ENCODE data around the gene ARAP3.

The ARAP3 gene

DNA sequence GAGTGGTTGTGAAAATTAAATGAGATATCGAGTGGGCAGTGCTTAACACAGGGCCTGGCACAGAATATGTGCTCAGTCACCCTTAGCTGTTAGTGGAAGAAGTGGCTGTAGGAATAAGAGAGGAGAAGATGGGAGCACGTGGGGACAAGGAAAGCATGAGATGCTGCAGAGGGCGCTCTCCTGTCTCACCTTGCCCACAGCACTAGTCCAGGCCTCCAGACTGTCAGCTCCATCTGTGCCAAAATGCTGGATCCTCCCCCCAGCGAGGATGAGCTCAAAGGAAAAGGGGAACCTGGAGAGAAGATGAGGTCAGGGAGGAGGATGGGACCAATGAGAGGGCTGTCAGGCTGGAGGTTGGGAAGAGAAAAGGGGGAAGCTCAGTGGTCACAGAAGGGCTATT, 12.5 kb downstream of the ARAP3 start:
- no peak for DNase-seq

DNA sequence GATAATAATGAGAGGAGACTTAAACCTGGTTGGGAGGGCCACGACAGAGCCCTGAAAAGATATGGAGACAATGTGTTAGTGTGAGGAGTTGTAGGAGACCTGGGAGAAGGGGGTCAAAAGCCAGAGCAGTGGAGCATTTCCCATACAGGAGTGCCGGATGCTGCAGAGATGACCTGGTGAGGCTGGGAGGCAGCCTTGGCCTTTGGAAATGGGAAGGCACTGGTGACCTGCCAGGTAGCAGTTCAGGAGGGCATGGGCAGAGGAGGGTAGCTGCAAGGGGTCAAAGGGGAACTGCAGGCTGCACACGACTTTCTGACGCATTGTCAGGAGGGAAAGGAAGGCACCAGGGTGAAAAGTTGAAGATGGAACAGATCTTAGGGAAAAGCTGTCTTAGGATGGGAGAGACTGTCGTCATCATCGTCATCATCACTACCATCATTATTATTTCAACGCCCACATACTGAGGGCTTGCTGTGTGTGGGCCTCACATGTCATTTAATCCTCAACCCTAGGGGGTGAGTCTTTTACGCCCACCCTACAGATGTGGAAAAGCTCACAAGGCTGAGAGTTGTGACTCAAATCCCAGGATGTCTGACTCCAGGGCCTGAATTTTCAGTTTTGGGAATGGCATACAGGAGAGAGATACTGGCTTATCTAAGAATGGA, 13.3 kb downstream of the ARAP3 start:
- DNase-seq = no peak

DNA sequence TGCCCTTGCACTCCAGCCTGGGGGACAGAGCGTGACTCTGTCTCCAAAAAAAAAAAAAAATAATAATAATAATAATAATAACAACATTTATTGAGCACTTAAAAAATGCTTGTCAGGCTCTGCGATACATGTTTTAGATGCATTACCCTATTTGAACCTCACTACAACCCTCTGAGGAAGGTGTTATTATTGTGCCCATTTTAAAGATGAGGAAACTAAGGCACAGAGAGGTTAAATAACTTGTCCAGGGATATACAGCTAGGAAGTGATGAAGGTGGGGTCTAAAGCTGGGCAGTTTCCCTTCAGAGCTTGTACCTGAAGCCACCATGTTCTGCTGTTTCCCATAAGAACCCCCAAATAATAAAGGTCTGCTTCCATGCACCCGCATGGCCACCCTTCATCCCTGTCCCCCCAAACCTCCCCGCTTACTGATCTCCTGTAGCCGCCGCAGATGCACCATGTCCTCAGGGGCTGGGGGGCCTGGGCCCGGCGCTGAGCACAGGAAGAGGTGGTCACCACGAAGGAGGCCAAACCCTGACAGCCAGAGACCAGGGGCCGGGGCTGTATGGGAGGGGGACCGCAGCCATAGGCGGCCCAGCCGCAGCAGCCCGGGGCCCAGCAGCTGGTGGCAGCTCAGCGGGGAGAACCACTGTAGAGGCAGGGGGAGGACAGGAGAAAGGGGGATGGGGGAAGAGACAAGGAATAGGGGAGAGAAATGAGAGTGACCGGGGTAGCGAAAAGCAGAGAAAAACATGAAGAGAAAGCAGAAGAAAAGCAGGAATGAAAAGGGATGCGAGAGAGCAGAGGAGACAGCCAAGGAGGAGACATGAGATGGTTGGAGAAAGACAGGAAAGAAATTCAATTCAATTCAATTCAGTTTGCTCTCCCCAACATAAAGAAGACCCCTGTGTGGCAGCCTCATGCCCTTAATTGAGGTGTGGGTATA, 15.8 kb downstream of the ARAP3 start:
- DNase-seq = no peak

DNA sequence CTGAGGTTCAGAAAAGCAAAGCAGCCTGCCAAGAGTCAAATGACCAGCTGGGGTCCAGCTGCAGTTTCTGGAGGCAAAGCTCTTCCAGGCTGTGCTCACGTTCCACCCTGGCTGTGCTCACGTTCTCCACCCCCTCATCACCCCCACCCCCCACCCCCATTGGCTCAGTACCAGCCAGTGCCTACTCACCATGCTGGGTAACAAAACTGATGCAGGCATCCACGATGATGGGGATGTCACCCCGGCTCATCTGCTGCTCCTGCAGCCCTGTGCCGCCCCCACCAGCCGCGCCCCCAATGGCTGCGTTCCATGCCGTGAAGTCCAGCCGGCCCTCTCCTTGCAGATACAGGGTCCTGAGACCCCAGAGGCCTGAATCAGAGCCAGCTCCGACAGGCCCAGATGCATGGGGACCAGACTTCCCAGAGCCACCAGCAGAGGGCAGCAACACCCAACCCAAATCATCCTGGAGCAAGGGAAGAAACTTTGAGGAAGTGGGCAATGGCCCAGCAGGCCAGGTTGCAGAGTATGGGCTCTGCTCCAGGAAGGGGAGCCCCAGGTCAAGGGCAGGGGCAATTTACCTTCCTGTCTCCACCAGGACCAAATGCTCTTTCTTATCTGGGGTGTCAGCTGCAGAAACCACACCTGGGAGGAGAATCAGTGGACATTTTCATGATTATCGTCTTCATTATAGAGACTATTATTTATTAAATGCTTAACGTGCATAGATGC, 17.1 kb downstream of the ARAP3 start:
- DNase-seq = peak; percentile 77

DNA sequence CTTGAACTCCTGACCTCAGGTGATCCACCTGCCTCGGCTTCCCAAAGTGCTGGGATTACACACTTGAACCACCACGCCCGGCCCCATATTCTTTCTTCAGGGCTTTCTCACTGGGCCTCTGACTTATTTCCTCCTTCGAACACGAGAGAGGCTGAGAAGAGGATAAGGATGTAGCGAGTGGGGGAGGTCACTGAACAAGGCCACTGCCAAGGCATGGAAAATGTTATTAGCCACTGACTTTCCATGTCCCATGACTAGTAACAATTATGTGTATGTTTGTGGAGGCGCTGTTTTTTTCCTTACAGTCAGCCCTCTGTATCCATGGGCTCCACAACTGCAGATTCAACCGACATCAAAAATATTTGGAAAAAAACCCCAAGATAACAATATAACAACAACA, 18.5 kb downstream of the ARAP3 start:
- no peak for DNase-seq

DNA sequence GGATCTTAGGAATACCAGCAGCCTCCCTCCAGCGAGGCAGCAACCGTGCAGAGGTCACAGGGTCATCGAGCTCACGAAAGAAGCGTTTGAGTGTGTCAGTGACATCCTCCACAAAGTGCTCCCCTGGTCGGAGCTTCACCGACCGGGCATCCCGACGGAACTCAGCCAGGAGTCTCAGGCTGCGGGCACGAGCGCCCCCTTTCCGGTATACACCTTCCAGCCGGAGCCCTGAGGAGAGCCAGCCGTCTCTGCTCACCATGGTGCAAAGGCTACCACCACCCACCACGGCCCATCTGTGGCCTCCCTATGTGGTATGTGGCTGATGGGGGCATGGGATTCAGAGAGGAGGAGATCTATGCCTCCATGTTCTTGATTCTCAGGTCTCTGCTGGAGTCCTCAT, 20.0 kb downstream of the ARAP3 start:
- DNase-seq = no peak

DNA sequence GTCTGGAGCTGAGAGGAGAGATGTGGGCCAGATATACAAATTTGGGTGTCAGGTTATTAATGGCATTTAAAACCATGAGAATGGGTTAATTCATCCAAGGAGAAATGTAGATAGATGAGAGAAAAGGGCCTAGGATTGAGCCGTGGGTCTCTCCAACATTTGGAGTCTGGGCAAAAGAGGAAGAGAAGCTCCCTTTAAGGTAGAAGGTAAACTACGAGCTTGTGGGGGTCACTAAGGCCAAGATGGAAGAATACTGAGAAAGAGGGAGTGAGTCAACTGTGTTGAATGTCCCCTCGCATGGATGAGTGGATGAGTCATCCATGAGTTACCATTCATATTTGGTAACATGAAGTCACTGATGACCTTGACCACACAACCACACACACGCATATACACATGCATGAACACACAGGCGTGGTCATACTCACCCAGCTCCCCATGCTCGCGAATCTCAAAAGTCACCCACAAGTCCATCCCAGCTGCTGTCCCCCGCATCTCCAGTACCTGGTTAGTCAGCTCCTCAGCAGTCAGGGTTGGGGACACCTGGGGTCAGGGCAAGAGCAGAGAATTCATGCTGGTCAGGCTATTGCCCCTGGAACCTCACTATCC, 24.0 kb downstream of the ARAP3 start:
- no peak for DNase-seq

DNA sequence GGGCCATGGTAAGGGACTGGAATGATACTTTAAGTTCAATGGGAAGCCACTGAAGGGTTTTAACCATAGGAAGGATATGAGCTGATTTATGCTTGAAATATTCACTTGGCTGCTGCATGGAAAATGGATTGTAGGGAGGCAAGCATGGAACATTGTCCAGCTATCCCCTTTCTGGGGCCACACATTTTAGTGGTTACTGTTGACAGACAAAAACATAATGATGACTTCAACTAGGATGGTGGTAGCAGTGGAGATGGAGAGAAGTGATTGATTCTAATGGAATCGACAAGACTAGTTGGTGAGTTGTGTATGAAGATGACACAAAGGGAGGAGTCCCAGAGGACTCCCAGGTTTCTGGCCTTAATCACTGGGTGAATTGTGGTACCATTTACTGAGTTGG, 24.6 kb downstream of the ARAP3 start:
- no peak for DNase-seq

DNA sequence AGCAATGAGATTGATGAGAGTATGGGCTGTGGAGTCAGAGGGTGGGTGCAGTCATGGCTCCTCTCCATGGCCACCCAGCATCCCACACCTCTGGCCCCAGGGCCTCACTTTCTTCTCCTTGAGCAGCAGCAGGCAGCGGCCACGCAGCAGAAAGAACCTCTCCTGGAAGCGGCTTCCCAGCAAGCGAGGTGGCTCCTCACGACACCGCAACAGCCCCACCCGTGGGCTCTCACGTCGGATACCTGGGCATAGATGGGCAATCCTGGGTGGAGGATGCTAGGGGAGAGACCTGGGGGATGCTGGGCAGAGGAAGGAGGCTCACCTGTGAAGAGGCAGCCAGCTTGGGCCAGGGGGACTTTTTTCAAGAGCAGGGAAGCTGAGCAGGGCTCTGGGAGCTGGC, 25.6 kb downstream of the ARAP3 start:
- DNase-seq = no peak

DNA sequence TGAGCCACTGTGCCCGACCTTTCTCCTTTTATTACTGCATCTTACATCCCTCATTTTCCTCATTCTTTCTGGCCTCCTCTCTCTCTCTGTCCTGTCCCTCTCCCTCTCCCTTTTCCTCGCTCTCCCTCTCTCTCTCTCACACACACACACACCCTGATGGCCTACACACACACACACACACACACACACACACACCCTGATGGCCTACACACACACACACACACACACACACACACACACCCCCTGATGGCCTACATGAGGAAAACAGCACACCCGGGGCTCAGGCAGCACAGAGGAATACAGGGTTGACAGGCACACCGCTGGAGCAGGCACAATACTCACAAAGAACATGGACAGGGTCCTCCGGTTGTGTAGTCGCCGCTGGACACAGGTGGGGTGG, 27.0 kb downstream of the ARAP3 start:
- DNase-seq = no peak

DNA sequence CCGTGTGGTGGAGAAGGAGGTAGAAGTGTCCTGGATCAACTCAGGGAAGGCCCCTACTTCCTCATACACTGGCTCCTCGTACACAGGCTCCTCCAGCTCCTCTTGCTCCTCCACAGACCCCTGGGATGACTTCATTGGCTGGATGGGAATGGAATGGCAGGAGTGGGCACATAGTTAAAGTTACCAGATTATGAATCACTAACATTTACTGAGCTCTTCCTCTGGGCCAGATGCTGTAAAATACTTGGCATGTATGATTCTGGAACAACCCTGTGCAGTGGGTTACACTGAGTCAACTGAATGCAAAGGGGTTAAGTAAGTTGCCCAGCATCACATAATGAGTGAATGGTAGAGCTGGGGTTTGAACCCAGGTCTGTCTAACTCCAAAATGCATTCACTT, 27.7 kb downstream of the ARAP3 start:
- DNase-seq = no peak

DNA sequence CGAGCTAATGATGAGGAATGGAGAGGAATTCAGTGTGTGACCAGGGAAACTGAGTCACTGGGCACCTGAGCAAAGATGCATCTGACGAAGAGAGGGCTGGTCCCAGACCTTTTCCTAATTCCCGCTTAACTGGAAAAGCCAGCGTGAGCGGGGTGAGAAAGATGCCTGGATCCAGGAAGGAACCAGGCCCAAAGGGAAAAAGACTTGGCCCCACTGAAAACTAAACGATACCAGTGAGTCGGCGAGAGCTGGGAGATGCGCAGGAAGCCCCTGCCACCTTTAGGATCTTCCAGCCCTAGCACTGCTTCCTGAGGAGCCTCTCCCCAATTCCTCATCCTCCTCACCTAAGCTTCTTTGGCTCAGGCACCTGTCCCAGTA, 30.3 kb downstream of the ARAP3 start:
- DNase-seq = no peak

DNA sequence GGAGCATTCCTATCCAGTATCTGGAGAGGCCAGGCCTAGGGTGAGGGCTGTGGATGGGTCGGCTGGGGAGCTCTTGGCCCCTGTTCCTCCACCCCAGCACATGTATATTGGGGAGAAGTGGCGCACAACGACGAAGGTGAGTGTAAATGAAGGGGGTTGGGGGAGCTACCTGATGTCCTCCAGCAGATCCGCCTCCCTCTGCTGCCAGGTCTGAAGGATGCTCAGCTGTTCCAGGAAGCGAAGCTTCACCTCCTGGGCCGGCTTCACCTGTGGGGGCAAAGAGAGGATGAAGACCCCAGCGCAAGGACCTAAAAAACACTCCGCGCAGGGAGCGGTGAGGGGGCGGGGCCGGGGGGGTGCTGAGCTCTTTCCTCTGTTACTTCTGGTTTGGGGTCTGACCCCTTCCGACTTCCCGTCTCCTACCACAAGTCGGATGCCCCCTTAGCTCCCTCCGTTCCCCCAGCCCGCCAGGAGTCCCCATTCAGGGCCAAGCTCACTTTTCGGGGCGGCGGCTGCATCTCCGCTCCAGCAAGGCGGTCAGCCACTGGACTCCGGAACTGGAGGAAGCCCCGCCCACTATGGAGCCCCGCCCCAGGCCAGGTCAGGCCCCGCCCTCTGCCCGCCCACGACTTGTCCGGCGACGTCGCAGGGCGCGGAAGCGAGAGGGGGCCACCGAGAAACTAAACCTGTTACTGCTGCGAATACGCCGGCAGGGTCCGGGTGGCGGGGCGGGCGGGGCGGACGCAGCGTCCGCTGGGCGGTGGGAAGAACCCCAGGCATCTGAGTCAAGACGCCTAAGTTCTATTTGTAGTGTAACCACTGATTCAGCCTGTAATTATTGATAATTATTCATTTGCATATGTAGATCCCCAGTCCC, 30.9 kb downstream of the ARAP3 start, which contains the start of gene FCHSD1:
Gene FCHSD1, minus strand, starts transcription at position 568 of the 877 bp plus-strand sequence. Its CDS starts 50 bp downstream, at position 518.
- DNase-seq = peak; percentile 81

DNA sequence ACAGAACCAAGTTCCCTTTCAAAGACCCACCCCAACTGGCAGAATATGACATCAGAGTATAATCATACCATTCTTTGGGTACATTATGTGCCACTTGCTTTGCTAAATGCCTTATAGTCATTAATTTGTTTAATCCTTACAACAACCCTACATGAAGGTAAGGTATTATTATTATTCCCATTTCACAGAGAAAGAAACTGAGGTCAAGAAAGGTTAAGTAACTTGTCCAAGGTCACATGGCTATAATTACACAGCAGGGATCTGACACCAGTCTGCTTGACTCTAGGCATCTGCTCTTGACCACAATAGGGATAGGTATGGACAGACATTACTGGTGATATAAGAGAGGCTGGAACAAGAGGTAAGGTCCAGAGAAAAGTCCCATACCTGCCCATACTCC, 32.1 kb downstream of the ARAP3 start:
- no peak for DNase-seq

DNA sequence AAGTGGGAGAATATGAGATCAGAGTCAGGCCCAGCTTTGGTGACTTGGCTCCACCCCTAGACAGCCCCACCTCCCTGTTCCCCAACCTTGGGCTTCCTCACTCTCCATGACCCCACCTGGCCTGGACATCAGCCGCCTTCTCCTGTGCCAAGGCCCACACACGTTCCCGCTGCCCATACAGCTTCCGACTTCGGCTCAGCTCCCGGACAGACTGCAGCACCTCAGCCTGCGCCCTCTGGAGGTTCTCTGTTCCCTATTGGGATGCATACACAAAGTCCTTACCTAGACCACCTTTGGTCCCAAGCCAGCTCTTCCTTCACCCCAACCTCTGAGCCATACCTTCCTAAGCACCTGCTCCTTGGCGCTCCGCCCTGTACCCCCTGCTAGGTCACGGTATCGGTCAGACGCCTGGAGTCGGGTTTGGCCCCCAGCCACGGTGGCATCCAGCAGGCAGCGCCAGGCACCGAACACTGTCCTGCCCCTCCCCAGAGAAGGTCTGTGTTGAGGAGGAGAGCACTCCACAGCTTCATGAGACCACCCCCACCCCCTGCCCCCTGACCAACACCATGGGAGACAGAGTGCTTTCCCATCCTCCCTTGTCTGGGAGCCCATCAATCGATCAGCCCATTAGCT, 32.9 kb downstream of the ARAP3 start:
- DNase-seq = no peak

DNA sequence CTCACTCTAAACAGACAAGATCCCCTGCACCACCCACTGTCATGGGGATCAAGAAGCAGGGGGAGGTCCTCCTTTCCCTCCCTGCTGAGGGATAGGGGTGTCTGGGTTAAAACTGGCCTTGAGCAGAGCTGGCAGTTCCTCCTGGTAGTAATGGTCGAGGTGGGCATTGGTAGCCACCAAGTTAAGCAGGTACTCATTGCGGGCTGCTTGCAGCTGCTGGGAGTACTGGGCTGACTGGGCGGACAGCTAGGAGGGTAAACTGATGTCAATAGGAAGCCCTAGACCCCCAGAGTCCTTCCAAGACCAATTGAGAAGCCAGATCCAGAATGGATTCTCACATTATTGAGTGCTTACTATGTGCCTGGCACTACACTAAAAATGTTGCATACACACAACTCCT, 34.2 kb downstream of the ARAP3 start:
- DNase-seq = no peak

DNA sequence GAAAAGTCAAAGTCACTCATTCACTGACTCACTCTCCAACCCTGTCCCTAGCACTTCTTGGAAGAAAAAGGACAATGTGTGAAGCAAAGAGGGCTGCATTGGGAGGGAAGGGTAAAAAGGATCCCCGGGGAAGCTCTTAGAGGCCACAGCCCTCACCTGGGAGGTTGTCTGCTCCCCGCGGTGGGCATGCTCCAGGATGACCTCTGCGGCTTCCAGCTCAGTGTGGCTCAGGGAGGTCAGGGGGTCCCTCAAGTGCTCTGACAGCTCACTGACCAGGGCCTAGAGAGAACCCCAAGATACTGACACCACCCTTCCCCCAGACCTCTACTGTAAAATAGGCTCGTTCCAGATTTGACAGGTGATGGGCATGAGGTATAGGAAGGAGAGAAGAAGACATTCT, 34.8 kb downstream of the ARAP3 start:
- DNase-seq = no peak

DNA sequence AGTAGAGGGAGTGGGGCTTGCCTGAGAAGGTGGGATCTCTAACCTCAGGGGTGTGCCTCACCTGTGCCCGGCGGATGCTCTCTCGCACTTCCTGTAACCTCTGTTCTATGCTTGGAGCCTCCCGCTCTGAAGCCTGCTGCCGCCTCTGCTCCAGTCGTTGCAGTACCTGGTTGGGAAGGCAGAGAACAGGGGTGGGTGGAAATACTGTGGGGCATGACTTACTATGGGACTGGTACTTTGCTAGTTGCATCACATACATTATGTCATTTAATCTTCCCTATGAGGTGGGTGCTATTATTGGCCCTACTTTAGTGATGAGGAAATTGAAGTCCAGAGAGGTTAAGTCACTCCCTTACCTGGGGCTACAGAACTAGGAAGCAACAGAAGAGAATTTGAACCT, 36.0 kb downstream of the ARAP3 start:
- DNase-seq = no peak

DNA sequence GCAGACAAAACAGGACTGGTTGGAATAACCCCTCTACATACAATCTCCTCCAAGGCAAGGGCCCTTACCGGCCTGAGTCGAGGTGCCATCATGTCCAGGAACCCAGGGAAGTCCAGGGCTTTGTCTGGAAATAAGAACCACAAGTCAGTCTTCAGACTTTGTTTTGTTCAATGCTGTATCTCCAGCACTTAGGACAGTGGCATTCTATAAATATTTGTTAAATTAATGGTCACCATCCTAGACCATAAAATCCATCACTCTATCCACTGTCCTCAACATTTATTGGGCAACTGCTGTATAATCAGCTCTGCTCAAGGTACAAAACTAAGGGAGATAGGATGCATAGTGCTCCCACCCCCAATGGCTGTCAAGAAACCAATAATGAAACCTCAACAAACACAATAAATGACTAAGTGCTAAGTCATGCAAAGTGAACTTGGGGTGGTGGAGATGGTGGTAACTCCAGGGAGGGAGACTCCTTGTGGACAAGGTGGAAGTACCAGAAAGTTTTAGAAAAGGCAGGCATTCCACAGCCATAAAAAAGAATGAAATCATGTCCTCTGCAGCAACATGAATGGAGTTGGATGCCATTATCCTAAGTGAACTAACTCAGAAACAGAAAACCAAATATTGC, 40.3 kb downstream of the ARAP3 start:
- DNase-seq = peak; percentile 12

DNA sequence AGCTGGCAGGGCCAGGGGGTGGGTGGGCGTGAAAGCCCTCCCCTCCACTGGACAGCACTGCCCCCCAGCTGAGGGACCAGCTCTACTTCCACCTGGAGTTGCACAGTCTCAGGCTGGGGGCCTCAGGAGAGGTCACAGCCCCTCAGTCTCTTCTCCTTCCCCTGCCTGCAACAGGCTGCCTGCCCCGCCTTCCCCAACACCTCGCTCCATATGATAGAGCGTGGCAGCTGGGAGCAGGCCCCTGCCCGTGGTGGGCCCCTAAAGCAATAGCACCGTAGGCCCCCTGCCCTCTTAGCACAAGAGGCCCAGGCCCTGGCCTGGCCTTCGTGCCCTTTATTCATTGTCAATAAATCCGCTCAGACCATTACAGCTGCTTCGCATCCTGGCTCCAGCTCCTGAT, 41.3 kb downstream of the ARAP3 start:
- DNase-seq = no peak

DNA sequence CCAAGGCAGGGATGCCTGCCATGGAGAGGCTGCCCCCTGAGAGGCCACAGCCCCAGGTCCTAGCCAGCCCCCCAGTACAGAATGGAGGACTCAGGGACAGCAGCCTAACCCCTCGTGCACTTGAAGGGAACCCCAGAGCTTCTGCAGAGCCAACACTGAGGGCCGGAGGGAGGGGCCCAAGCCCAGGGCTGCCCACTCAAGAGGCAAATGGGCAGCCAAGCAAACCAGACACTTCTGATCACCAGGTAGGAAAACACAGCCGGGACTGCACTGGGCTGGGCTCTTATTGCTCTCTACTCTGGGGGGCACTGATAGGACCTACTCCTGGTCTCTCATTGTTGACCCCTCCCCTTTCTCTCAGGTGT, 42.0 kb downstream of the ARAP3 start:
- no peak for DNase-seq
